A549 treated with CORT108297 at 1 μM for 4 hours (cell line): Measurements from ENCODE around the gene IL11RA. TPM values are rescaled to one million over a fixed set of nuclear protein-coding genes. Genes with fewer than 3 reads are reported as not detected.

Source experiments
- total RNA-seq: library from RNA; stranded (reverse); fragments of 200-300 nt; extraction: Qiagen RNA extraction; gene quantifications from 5 replicates; pipeline ENCODE4 v1.2.3, GENCODE V29; 2022

IL11RA gene
- total RNA-seq, result 4.4 to 7.5 TPM (median 6.4 TPM) in 5 replicates

DNA sequence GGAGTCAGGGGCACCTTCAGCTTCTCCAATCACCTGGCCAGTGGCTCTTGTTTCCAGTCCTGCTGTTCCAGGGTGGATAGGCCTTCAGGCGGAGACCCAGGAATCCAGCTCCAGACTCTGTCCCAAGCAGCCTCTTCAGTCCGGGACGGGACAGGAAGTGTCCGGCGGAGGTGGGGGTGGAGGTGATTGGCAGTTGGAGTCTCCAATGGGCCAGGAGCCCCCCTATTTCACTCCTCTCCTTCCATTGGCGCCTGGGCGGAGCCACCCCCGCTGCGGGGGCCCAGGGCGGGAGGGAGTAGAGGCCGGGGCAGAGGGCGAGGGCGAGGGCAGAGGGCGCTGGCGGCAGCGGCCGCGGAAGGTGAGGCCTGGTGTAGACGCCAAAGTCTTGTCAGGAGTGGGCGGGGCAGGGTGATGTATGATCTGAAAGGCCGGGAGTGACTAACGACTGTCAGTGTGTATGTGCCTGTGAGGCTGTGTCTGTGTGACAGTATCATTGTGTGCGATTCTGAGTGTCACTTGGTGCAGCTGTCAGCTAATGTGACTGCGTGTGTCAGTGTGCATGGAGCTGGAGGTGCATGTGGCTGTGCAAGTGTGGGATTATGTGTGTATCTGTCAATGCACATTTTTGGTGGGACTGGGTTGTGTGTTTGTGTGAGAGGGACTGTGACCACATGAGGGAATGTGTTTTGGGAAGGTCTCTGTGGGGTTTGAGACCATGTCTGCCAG, at the start of gene IL11RA:
Gene IL11RA, plus strand, starts transcription at position 310 of the 726 bp plus-strand sequence. CDS start 3,033 bp downstream, outside the sequence.

GRCh38 chr9:34611811-34612787, 39.9 kb upstream of the IL11RA start, which contains the start of gene RPP25L:
TSS of gene RPP25L (minus strand) at chr9:34612097. CDS start at chr9:34611296, 801 bp downstream.

GRCh38 chr9:34620061-34620994, 31.7 kb upstream of the IL11RA start, which contains the start of gene DCTN3:
TSS of gene DCTN3 (minus strand) at chr9:34620495. CDS start at chr9:34620464, 31 bp downstream.

DNA sequence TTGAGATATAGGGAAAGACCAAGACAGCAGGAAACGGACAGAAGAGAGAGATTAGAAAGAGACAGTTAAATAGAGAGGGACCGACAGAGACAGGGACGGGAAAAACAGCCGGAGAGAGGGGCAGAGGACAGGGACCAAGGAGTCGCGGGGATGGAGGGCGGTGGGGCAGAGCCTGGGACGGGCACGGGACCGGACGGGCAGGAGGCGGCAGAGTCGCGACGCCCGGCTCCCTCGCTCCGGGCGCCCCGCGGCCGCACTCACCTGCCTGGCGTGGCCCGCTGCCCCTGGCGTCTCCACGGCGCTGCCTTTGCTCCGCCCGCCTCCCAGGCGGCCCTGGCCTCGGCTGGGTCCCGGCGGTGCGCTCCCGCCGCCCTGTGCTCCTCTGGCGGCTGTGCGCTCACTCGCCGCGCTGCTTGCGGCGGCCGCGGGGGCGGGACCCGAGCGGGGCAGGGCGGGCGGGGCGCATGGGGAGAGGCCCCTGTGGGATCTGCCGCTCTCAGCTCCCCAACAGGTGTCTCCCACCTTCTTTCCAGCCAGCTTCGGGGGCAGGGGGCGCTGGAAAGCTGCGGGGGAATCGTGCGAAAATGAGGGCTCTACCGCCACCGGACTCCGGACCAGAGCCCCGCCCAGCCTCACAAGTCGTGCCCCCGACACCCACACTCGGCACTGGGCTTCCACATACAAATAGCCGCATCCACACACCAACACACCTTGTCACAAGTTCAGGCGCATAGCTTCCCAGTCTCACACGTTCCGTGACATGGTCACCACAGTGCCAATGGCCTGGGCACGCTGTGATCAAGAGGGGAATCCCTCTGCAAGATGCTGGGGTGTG, 23.1 kb upstream of the IL11RA start, which contains the start of gene ARID3C:
Gene ARID3C, minus strand, starts transcription at position 411 of the 835 bp plus-strand sequence. CDS start 1,052 bp downstream, outside the sequence.

GRCh38 chr9:34637356-34638137, 14.4 kb upstream of the IL11RA start, which contains the start of gene SIGMAR1:
TSS of gene SIGMAR1 (minus strand) at chr9:34637787. CDS start at chr9:34637697, 90 bp downstream.

GRCh38 chr9:34646211-34647083, 5.5 kb upstream of the IL11RA start, which contains the start of gene GALT:
TSS of gene GALT (plus strand) at chr9:34646675. CDS start at chr9:34646705, 30 bp downstream.

DNA sequence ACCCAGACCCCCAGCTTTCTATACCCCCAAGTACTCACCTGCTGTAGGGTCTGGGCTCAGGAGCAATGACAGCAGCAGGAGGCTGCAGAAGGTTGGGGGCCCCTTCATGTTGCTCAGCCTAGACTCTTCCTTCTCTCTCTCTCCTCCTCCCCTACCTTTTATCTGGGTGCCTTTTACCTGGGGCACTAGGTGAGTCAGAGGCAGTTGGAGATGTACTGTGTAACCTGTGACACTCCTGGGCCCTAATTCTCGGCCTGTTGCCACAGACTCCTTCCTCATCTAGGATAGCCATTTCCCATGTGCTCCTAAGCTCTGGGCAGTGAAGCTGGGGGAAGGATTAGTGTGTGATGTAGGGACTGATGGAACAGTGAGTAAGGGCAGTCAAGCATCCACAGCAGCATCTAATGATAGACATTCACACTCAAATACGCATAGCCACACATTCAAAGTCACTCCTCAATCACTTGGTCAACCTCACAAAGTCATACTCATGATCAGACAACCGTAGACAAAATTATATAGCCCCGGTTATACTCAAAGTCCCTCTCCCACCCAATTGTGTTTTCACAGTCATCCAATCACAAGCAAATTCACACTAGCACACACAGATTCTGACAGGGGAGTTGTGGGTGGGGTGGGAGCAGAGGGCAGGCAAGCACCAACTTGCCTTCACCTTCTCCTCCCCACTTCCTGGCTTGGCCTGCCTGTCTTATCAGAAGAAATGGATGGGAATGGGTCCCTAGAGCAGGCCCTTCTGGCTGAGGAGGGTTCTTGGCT, 10.7 kb downstream of the IL11RA start, which contains the start of gene CCL27:
Gene CCL27, minus strand, starts transcription at position 132 of the 777 bp plus-strand sequence. Its CDS starts 24 bp downstream, at position 108.

GRCh38 chr9:34690983-34691935, 39.3 kb downstream of the IL11RA start, which contains the start of gene CCL19:
TSS of gene CCL19 (minus strand) at chr9:34691276. CDS start at chr9:34691139, 137 bp downstream.

GRCh38 chr9:34710023-34710422, 58.0 kb downstream of the IL11RA start, which contains the start of gene CCL21:
TSS of gene CCL21 (minus strand) at chr9:34710136. CDS start at chr9:34710066, 70 bp downstream.

Other genes starting within 250 kb of the IL11RA start
- gene FAM219A, start 193.6 kb upstream of the IL11RA start, total RNA-seq, result 13.9 to 18.4 TPM (median 16.8 TPM) in 5 replicates
- 0.07 to 0.21 TPM (median 0.12 TPM) in 5 replicates for gene DNAI1, start 193.4 kb upstream of the IL11RA start, total RNA-seq
- 0.82 to 2.8 TPM (median 2.4 TPM) in 5 replicates for gene ENHO, start 129.2 kb upstream of the IL11RA start, total RNA-seq
- 0.07 to 0.13 TPM (median 0.11 TPM) in 5 replicates for gene CNTFR, start 62.5 kb upstream of the IL11RA start, total RNA-seq
- gene RPP25L, start 40.1 kb upstream of the IL11RA start, total RNA-seq, result 35.1 to 50.0 TPM (median 48.2 TPM) in 5 replicates
- 98.4 to 114 TPM (median 111 TPM) in 5 replicates for gene DCTN3, start 31.7 kb upstream of the IL11RA start, total RNA-seq
- 0.15 to 0.25 TPM (median 0.24 TPM) in 4 of 5 replicates, not detected in the other for gene ARID3C, start 23.1 kb upstream of the IL11RA start, total RNA-seq
- 158 to 211 TPM (median 201 TPM) in 5 replicates for gene SIGMAR1, start 14.4 kb upstream of the IL11RA start, total RNA-seq
- 16.2 to 20.8 TPM (median 19.3 TPM) in 5 replicates for gene GALT, start 5.5 kb upstream of the IL11RA start, total RNA-seq
- 0.15 to 0.21 TPM (median 0.16 TPM) in 3 of 5 replicates, not detected in the others for gene CCL27, start 10.5 kb downstream of the IL11RA start, total RNA-seq
- not detected in 5 replicates for gene CCL19, start 39.1 kb downstream of the IL11RA start, total RNA-seq
- not detected in 5 replicates for gene CCL21, start 58.0 kb downstream of the IL11RA start, total RNA-seq